HuH-7.5 (cell line): ENCODE results near the gene SEZ6L2.
"Not testable (repeated sequence)": the region's sequence is repeated elsewhere in the genome, so short reads cannot be mapped to it uniquely, and the experiment has no call there.

ENCODE experiments used
- DNase-seq: peaks from one replicate; pipeline ENCODE4 v3.0.0; 2011; ENCODE audit warnings: low spot score

The SEZ6L2 gene

DNA sequence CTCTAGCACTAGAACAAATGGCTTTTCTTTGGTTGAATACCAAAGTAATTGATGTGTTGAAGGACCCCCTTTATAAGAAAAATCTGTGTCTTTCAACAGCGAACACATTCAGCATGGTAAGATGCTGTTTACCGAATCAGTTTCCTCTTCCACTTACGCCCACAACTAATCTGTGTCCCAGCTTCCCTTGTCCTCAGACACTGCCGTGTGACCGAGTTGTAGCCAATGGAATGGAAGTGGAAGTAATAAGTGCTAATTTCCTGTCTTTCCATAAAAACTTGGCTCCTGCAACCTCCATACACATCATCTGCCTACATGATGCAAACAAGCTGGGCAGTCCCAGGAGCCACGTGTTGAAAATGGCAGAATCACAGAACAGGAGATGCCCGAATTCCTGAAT lies 46.7 kb downstream of the SEZ6L2 start:
- DNase-seq, result no peak

DNA sequence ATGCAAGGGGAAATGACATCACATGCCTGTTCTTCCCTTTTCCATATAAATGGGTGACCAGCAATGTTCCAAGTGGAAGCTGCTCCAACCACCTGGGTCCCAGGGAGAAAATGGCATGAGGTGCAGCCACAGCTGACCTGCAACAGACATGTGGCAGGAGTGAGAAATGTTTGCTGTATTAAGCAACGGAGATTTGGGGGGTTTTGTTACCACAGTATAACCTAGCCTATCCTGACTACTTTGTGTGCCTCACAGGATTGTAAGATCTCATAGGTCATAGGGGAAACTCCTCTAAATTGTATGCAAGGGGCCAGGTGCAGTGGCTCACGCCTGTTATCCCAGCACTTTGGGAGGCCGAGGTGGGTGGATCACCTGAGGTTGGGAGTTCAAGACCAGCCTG lies 48.4 kb downstream of the SEZ6L2 start:
- no peak for DNase-seq

DNA sequence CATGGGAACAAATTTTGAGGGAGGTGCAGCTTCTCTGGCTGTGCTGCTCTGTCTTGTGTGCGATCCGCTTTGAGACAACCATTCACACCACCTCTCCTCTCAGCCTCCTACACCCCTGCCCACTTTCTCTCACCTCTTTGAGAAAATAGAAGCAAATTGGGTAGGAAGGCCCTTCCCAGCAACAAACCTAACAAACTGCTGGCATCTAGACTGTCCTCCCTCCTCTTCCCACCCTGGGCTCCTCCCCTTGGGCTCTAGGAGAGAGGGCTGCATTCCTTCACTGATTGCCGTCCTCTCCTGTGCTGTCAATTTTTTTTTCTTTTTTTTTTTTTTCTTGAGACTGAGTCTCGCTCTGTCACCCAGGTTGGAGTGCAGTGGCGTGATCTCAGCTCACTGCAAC lies 49.8 kb downstream of the SEZ6L2 start:
- DNase-seq, result no peak

DNA sequence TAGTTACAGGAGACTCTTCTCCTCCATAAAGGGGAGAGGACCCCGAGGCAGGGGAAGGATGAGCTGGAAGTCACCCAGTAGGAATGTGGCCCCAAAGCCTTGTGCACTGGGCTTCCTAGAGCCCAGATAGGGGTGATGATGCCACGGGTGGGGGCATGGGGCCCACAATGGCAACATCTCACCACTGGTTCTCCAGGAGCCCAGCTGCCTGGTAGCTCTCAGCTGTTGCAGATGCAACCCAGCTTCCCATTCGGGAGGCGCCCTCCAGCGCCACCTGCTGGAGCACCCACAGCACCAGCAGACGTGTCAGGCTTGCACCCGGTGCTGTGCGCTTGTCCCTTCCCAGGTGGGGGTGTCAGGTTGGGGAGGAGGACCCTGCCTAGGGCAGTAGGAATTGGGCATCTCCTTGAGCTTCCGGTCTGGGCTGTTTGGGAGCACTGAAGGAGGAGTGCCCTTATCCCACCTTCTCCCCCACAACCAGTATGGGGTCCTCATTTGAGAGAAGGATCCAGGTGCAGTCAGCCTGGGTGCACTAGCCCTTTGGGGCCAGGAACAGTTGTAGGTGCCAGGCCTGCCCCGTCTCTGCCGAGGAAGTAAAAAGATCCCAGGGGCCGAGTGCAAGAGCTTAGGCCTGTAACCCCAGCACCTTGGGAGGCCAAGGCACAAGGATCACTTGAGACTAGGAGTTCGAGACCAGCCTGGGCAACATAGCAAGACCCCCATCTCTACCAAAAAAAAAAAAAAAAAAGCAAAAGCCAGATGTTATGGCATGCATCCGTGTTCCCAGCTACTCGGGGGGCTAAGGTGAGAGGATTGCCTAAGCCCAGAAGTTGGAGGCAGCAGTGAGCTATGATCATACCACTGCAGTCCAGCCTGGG lies 50.7 kb downstream of the SEZ6L2 start:
- peak; percentile 85 for DNase-seq

DNA sequence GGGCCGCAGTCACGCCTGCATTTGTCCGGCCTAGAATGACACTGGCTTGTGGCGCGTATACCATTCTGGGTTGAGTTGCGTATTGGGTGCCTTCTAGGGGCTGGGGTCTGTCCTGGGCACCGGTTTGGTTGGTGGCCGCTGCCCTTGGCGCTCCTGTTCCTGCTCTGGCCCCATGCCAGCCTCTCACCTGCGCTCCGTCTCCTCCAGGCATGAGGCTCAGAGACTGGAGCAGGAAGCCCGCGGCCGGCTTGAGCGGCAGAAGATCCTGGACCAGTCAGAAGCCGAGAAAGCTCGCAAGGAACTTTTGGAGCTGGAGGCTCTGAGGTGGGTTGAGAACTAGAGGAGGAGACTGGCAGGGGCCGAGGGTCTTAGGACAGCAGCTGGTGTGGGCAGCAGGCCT lies 53.7 kb downstream of the SEZ6L2 start:
- no peak for DNase-seq

DNA sequence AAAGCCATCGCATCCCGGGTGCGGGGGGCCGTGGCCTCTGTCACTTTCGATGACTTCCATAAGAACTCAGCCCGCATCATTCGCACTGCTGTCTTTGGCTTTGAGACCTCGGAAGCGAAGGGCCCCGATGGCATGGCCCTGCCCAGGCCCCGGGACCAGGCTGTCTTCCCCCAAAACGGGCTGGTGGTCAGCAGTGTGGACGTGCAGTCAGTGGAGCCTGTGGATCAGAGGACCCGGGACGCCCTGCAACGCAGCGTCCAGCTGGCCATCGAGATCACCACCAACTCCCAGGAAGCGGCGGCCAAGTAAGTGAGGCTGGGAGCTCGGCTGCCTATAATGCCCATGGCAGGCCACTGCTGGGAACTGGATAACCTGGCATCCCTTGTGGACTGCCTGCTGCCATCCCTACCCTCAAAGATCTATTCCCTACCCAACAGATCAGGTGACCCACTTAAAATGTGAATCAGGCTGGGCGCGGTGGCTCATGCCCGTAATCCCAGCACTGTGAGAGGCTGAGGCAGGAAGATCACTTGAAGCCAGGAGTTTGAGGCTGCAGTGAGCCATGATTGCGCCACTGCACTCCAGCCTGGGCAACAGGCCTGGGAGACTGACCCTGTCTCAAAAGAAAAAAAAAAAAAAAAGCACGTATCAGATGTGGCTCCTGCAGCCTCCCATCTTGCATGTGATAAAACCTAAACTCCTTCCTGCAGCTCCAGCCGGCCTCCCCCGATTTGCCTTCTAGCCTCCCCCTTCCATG lies 54.6 kb downstream of the SEZ6L2 start:
- no peak for DNase-seq

DNA sequence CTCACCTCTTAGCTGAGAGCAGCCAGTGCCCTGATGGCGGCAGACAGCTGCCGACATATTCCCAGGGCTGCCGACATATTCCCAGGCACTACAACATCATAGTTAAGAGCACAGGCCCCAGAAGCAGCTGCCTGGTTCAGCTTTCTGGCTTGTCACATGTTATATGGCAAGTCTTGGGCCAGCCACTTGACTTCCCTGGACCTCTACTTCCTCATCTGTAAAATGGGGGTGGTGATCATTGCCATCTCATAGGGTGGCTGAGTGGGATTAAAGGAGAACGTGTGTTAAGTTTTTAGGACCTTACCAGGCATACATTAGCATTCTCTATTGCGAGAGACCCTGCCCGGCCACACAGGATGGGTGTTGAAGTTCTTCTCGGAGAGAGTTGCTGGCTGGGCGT lies 55.4 kb downstream of the SEZ6L2 start:
- DNase-seq, result no peak

DNA sequence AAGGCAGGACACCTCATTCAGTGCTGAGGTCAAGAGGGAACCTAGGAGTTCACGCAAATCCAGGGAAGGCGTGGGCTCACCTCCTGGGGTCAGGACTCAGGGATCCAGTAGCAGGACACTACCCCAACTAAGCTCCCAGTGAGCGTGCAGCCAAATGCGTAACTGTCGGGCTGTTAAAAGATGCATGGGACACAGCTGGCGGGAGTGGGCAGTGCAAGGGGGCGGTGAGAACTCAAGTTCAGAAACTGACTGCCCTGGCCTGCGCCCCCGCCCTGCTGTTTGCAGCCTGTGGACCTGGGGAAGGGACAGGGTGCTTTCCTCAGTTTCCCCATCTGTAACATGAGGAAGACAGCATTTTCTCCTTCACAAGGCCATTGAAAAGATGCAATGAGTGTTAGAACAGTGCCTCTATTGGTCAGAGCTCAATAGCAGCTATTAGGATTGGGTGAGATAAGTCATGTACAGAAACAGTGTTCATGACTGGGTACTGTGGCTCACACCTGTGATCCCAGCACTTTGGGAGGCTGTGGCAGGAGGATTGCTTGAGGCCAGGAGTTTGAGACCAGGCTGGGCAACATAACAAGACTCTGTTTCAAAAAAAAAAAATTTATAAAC lies 56.5 kb downstream of the SEZ6L2 start:
- DNase-seq, result no peak

DNA sequence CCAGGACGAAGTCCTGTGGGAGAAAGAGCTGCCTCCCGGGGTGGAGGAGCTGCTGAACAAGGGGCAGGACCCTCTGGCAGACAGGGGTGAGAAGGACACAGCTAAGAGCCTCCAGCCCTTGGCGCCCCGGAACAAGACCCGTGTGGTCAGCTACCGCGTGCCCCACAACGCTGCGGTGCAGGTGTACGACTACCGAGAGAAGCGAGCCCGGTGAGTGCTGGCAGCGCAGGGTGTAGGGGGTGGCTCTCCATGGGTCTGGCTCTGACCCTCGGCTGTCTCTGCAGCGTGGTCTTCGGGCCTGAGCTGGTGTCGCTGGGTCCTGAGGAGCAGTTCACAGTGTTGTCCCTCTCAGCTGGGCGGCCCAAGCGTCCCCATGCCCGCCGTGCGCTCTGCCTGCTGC lies 57.7 kb downstream of the SEZ6L2 start:
- DNase-seq, result no peak

DNA sequence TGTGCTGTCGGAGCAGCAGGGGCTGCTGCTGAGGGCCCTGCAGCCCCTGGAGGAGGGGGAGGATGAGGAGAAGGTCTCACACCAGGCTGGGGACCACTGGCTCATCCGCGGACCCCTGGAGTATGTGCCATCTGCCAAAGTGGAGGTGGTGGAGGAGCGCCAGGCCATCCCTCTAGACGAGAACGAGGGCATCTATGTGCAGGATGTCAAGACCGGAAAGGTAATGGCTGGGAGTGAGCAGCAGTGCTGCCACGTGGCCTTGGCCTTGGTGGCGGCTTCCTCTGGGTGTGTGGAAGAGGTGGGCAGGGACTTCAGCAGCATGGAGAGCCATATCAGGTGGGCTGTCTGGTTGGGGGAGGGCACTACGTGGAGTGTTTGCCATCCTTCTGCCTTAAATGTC lies 59.1 kb downstream of the SEZ6L2 start:
- no peak for DNase-seq

DNA sequence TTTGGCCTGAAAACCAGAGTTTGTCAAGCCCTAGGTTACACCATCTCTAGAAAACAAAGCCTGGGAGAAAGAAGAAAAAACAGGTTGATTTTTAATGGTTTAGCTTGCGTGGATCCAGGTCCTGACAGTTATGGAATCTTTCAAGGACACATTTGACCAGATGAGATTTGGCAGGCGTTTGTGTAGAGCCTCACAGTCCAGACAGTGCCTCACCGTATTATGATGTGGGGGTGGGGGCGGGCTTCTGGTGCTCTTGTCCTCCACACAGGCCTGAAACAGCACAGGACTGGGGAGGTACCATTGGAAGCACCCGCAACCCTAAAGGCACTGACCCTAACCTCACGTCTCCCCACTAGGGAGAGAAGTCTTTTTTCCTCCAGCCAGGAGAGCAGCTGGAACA lies 59.5 kb downstream of the SEZ6L2 start:
- DNase-seq, result no peak

DNA sequence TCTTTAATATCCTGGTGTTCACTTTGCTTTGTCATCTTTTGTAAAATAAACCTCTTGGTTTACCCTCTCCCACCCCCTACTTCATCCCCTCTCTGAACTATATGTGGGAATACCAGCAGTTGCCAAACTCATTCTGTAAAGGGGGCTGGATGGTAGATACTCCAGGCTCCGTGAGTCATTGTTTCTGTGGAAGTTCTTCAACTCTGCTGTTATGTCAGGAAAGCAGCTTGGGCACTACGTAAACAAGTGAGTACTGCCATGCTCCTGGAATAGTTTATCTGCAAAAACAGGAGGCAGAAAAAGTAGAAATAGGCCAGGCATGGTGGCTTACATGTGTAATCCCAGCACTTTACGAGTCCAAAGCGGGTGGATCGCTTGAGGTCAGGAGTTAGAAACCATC lies 61.5 kb downstream of the SEZ6L2 start:
- DNase-seq, result no peak

DNA sequence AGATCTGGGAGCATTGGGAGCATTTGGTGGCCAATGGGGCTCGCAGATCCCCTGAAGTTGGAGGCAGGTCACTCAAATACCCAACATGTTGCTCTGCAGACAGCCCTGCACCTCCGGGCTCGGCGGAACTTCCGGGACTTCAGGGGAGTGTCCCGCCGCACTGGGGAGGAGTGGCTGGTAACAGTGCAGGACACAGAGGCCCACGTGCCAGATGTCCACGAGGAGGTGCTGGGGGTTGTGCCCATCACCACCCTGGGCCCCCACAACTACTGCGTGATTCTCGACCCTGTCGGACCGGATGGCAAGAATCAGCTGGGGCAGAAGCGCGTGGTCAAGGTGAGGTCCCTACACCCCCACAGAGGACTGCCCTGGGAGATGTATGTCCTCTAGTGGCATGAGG lies 62.7 kb downstream of the SEZ6L2 start:
- no peak for DNase-seq

DNA sequence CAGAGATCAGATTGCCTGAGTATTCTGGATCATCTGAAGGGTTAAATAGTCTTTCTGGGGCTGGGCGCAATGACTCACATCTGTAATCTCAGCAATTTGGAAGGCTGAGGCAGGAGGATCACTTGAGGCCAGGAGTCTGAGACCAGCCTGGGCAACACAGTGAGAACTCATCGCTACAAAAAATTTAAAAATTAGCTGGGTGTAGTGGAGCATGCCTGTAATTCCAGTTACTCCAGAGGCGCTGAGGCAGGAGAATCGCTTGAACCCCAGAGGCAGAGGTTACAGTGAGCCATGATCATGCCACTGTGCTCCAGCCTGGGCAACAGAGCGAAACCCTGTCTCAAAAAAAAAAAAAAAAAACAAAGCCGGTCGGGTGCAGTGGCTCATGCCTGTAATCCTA lies 63.4 kb downstream of the SEZ6L2 start:
- DNase-seq, result no peak

DNA sequence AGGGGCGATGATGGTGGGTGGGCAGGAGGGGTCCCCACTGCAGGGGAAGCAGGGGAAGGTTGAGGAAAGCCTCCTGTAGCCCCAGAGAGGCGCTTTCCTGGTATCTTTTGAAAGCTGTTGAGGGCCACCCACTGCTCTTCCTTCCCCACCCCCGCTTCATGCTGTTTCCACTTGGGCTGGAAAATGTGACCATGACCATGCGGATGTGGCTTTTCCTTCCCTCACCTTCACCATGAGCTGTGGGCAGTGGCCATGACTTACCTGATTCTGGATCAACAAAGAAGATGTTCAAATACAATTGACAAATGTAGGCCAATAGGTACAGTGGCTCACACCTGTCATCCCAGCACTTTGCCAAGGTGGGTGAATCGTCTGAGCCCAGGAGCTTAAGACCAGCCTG lies 65.3 kb downstream of the SEZ6L2 start:
- DNase-seq, result no peak

DNA sequence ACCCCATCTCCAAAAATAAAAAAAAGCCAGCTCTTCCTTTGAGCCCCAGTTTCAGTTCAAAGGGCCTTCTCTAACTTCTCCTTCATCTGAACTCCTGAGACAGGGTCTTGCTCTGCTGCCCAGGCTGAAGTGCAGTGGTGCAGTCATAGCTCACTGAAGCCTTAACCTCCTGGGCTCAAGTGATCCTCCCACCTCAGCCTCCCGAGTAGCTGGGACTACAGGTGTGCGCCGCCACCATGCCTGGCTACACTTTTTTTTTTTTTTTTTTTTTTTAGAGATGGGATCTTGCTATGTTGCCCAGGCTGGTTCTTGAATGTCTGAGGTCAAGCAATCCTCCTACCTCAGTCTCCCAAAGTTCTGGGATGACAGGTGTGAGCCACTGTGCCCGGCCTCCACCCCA lies 66.1 kb downstream of the SEZ6L2 start:
- not testable (repeated sequence) for DNase-seq

DNA sequence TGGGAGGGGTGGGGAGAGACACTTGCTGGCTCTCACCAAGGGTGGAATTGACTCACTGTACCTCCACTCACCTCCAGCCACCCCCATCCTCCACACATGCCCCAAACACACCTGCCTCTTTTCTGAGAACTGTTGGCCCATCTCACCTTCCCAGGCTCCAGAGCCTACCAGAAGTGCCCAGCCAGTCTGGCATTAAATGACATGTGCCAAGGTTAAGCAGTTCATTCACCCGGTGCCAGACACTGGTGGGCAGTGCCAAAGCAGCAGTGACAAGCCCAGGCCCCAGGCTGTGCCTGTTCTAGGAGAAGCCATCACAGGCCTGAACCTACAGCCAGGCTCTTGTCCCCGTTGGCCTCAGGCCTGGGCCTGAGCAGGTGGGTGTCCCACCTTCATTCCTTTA lies 67.9 kb downstream of the SEZ6L2 start:
- no peak for DNase-seq

DNA sequence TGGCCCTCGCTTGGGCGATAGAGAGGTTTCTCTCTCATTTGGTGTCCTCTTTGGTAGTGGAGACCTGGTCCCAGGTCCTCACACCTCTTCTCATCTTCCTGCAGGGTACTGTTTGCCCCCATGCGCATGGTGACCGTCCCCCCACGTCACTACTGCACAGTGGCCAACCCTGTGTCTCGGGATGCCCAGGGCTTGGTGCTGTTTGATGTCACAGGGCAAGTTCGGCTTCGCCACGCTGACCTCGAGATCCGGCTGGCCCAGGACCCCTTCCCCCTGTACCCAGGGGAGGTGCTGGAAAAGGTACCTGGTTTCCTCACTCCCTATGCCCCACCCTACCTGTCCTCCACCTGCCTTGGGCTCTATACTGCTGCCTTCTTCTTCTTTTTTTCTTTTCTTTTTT lies 68.6 kb downstream of the SEZ6L2 start:
- no peak for DNase-seq

DNA sequence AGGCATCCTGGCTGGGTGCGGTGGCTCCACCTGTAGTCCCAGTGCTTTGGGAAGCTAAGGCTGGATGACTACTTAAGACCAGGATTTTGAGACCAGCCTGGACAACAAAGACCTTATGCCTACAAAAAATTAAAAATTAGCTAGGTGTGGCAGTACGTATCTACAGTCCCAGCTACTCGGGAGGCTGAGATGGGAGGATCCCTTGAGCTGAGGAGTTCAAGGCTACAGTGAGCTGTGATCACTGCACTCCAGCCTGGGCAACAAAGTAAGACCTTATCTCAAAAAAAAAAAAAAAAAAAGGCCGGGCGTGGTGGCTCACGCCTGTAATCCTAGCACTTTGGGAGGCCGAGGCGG lies 73.0 kb downstream of the SEZ6L2 start:
- DNase-seq, result no peak

DNA sequence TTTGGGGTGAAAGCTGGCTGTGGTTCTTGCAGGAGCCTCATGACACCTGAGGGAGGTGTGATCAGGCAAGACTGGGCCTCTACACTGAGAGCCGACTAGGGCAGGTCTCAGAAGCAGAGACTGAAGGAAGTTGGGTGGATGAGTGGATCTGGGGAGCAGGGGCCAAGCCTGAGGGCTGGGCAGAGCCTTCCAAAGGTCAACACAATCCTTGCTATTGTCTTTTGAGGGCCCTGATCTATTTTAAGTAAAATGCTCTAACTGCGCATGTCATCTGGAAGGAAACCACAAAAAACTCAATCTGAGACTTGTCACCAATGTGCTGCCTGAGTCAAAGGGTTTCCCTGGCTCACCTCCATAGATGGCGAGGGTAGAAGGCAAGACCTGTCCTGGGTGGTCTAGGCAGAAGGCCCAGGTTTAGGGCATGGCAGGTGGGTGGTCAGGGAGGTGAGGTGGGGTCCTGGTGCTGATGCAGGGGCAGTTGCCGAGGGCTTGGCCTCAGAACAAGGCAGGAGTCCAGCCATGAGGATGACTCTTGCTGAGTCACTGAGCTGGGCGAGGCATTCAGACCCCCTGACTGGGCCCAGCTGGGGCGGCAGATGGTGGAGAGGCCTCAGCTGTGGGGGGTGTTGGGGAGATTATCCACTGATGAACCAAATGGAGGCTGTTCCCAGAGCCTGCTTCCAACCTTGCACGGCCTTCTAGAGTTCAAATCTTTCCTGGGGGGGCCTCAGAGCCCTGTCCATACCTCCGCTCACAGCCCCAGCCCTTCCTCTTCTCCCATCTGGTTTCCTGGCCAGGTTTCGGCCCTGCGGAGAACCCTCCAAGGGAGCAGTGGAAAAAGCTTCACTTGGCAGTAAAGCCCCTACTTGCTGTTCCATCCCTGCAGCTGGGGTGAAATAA lies 74.0 kb downstream of the SEZ6L2 start:
- DNase-seq, result no peak

DNA sequence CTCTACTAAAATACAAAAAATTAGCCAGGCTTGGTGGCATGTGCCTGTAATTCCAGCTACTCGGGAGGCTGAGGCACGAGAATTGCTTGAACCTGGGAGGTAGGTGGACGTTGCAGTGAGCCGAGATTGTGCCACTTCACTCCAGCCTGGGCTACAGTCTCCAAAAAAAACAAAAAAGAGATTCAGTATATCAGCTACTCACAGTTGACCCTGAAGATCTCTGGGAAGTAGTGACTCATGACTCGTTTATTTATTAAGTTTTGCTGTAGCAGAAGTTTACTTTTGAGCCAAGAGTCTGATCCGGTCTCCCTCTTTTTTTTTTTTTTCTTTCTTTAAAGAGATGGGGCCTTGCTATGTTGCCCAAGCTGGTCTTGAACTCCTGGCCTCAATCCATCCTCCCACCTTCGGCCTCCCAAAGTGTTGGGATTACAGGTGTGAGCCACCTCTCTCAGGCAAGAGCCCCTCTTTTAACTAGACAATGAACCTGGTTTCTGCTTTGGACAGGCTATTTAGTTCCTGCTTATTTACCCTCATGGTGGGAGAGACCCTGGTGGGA lies 74.7 kb downstream of the SEZ6L2 start:
- DNase-seq, result no peak

DNA sequence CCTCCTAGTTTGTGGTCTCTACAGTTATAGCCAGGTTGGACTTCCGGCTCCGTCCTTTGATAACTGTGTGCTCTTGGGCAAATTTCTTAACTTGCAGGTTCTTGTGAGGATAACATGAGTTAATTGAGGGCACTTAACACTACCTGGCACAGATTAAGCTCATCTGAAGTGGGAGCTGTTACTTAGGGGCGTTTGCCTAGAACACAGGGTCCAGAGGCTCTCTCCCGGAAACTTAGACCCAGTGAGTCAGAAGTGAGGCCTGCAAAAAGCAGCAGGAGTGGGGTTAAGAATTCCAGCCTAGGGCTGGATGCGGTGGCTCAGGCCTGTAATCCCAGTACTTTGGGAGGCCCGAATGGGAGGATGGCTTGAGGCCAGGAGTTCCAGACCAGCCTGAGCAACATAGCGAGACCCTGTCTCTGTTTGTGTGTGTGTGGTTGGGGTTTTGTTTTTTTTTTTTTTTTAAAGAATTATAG lies 77.7 kb downstream of the SEZ6L2 start:
- DNase-seq, result no peak
